ENCODE measurements around the gene ZDHHC1. TPM values are rescaled to one million over a fixed set of nuclear protein-coding genes. Genes with fewer than 3 reads are reported as not detected.

ZDHHC1 gene
- total RNA-seq, 1 donor from 2014 or later: 2.3 TPM

DNA sequence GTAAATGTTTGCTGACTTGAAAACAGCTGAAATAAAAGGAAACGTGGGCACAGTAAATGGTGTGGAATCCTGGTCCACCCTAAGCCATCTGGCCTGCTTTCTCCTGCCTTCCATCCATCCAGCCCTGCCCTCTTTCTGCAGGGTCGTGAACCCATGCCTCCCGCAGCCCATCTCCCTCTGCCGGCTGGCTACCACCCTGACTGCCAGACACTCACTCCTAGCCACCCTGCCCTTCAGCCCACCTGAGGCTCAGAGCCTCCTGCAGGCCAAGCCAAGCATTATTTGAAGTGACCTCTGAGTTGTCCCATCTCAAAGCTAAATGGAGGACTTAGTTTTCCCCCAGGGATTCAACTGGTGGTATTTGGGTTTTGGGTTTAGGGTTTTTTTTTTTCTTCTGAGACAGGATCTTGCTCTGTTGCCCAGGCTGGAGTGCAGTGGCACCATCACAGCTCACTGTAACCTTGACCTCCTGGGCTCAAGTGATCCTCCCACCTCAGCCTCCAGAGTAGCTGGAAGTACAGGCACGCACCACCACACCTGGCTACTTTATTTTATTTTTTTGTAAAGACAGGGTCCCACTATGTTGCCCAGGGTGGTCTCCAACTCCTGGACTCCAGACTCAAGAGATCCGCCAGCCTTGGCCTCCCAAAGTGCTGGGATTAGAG is 8.4 kb downstream of the ZDHHC1 start:
- DNase-seq: no peak

DNA sequence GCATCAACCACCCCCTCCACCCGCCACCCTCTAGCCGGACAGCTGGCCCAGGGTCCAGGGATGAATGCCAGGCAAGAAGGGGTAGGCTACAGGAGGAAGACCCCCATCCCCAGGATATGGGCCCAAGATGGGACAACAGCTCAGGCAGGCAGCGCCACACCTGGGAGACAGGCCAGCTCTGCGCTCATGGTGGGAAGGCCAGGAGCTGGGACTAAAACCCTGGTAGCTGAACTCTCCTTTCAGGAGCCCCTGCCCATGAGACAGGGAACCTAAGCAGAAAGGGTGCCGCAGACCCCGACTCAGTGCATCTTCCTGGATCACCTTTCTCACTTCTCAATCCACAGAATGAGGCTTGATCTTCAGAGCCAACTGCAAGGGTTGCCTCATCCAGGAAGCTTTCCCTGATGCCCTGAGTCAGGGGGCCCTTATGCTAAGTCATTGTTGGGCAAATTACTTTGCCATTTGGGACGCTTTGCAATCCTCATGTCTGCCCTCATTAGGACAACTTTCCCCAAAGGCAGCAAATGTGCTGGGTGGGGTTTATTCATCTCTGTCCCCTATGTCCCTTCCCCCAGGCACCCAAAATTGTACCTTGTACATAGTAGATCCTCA is 9.0 kb downstream of the ZDHHC1 start:
- no peak for DNase-seq

DNA sequence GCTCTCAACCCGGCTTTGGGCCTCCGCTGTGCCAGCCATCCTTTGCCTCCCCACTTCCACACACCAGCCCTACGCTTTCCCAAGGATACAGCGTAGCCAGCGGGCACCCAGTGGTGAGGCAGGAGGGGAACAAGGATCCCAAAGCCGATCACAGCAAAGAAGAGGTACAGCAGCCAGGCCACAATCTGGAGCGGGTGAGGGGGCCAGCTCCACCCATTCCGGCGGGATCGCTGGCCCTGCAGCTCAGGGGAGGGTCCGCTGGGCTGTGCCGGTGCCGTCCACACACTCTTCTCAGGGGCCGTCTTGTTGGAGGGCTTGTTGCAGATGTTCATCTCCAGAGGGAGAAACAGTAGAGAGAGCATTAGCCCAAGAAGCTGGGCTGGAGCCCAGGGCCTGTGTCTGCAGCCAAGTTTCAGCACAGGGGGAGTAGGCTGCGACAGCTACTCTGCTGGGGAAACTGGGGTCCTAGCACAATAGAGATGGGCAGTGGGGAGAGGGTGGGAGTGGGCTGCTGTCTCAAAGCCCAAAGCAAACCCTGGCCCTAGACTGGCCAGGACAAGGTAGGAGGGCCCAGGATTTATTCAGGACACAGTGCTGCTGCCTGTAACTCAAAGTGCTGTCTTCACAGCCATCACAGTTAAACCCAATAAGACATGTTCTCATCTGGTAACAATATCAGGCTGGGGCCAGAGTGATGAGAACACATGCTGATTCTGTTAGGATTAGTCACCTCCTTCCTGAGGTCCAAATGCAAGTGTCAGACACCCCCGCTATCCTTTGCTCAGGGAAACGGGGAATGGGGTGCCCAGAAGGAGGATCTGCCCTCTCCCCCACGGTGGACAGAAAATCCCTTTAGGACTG is 9.9 kb downstream of the ZDHHC1 start:
- no peak for DNase-seq

DNA sequence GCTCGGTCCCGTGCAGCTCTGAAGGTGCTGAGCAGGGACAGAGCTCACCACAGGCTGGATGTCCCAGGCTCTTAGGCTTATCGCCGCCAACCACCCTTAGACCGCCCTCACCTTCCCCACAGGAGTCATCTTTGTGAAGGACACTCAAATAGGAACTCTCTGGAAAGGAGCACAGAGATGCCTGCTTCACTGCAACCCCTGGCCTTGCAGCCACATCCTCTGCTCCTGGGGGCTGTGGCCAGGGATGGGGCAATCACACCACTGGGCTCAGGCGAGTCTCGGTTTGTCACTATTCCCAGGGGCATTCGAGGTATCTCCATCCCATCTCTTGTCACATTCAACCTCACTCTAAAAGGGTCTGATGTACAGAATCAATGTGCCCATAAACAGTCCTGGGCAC is 10.9 kb downstream of the ZDHHC1 start:
- no peak for DNase-seq

DNA sequence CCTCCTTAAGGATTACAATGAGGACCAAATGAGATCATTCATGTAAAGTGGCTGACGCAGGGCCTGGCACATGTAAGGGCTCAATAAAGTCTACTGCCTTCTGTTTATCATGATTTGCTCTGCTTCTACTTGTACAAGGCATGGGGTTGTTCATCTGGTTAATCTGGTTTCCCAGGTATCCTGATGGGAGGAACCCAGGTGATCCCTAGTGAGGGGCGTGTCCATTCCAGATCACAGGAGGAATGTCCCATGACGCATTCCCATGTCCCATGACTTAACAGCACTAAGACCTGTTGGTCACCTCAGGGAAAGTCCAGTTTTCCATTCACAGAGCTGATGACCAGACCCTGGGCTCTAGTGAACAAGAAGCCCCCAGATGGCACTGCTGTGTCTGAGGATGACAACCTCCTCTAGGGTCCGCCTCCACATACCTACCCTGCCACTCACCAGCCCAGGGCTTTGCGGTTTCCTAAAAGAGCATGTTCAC is 11.5 kb downstream of the ZDHHC1 start:
- no peak for DNase-seq

DNA sequence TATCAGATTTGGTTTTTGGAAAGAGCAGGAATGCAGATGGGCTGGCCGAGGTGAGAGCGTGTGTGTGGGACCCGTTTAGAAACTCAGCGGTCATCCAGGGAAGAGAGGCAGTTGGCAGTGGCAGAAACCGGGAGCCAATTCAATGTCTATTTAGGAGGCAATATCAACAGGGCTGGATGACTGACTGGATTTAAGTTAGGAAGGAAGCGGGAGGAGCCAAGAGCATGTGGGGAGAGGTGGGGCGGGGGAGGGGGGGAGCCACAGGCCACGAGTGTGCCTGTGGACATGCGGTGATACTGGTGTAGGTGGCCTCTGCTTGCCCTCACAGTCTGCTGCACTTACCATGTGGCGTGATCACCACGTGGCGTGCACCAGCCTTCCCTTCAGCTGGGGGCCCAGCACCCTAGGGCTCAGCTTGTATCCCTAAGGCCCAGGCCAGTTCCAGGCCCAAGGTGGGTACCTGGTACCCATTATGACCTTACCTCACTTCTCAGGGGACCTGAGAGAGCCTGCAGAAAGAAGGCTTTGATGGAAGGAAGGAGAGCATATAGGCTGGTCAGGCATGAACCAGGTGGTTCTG is 12.2 kb downstream of the ZDHHC1 start:
- DNase-seq: no peak

DNA sequence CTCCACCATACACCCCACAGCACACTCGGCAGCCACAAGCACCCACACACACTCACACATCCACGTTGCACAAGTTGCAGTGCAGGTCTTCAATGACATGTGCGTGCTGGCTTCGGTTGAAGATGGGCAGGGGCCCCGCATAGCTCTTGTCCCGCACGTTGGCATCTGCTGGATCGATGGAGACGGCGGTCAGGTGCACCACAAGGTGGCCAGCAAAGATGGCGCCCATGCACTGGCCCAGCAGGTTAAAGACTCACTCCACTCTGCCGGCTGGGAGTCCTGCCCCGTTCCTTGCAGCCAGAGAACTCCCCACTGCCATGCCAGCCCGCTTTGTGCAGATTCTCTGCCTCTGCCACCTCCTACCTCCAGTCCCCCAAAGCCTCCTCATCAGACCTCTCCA is 15.4 kb downstream of the ZDHHC1 start:
- DNase-seq: no peak

DNA sequence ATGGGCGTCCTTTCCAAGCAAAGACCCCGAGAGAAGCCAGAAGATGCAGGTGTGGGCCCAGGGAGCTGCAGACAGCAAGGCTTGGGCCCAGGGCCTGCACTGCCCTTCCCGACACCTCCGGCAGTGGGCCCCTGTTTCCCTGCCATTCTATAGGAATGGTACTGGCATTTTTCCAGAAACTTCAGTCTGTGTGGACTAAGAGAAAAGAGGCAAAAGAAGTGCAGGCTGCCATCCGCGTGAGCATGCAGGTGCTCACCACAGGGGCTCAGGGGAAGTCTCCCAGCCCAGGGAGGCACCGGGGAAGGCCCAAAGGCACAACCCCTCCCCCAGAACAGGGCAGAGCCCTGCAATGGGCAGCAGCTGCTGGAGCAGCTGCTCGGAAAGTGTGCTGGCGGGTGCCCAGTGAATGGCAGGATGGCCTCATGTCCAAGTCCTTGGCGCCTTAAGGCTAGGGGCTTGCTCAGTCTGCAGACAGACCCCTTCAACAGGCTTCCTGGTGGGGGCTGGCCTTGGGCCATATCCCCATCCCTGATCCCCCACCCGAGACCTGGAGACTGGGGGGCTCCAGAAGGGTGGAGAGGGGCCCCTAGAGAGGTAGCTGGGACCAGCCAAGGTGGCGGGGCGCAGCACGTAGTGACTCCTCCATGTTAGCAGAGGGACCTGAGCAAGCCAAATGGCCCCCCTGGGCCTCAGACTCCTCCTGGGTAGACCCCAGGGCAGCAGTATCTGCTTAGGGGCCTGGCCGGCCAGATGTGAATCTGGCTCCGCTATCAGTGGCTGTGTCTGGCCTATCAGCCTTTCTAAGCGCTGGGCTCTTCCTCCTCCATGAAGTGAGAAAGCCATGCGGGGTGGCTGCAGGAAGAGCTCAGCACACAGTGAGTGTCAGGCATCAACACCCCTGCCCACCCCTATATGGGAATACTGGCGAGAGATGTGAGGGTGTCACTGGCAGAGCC is 16.2 kb downstream of the ZDHHC1 start:
- no peak for DNase-seq

DNA sequence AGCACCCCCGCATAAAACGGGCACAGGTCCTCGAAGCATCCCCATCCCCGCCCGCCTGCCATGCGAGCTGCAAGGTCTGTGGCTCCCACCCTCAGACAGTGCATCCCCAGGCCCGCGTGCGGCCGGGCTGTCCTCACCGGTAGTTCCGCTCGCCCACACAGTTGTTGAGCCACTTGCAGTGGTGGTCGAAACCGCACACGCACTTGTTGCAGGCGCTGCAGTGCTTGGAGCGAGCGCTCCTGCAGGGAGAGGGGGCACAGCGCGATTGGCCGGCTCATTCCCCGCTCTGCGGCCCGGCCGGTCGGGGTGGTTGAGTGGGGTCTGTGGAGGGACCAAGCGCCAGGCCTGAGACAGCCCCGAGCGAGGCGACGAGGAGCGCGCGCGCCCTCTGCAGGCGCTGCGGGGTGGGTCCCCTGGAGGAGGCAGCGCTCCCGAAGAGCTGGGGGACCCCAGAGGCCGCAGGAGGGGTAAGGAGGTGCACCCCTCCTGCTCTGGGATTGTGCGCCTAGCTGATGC is 17.0 kb downstream of the ZDHHC1 start:
- DNase-seq: no peak

DNA sequence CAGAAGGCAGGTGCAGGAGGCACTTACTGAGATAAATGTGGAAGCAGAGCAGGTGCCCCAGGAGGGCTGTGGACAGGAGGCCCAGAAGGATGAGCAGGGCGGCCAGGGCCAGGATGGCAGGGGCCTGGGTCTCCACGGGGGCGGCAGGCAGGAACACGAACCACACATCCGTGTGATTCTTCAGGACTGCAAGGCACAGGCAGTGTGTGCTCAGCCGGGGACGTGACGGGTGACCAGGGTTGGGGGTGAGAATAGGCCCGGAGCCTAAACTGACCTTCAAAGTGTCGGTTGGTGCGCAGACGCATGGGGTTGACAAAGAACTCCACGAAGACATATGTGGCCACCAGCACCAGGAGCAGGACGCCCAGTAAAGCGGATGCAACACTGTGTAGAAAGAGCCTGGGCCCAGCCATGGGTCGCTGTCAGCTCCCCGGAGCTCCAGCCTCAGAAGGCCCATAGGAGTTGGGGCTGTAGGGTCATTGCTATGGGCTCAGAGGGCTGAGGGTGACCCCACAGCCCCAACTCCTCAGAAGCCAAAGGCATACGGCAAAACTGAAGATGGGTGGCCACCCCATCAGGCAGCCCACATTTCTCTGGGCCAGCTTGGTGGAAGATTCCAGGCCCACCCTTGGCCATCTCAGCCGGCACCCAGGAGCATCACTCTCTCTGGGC is 17.6 kb downstream of the ZDHHC1 start:
- DNase-seq: no peak

DNA sequence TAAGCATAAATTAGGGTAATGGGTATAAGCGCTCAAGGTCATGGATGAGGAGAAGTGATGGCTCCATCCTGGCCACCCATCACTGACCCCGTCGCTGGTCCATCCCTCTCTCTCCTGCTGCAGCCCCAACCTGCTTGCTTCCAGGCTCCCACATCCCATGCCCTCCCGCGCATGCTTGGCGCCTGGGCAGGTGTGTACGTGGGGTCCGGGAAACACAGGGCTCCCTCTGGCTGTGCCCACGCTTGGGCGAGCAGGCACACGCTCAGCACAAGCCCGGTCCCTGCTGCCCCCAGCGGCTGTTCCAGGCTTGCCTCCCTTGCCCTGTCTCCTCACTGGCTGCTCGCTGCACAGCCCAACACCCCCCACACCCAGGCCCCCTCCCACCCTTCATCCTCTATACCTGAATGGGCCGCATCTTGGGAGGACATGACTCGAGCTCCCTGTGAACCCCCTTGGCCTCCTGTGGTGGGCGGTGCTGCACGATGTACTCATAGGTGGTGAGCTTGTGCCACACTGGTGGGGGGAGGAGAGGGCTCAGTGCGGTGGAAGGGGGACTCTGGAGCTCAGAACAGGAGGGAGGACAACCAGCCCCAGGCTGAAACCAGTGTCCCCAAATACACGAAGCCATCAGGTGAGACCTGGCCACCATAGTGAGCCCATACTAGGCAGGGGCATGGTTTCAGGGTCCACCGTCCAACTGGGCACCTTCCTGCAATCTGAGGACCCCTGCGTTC is 18.3 kb downstream of the ZDHHC1 start:
- DNase-seq: no peak

DNA sequence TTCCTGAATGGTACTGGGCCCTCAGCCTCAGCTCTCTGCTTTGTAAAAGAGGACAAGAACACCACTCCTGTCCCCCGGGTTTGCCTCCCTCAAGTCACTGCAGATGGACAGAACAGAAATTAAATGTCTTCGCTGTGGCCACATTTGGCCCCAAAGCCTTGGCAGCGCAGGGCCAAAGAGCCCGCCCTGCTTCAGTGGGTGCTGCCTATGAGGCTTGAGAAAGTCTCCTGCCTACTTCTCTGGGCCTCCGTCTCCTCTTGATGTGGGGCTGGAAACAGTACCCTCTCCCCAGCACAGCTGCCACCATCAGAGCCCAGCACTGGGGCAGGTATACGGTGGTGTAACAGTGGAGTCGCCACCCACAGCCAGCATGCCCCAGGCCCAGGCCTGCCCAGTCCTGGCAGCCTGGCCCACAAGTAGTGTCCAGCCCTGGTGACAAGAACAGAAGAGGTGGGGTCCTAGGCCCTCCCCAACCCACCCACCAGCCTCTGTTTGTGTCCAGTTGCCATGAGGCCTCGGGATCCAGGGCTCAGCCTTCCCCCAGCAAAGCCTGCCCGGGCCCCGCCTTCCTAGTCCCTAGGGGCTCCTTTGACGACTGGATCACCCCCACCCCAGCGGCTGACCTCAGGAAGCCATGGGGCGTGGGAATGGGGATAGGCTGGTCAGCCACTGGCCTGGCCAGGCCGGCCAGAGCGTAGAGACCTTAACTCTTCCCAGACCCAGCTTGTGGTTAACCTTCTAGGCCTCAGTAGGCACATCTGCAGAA is 19.1 kb downstream of the ZDHHC1 start:
- no peak for DNase-seq

DNA sequence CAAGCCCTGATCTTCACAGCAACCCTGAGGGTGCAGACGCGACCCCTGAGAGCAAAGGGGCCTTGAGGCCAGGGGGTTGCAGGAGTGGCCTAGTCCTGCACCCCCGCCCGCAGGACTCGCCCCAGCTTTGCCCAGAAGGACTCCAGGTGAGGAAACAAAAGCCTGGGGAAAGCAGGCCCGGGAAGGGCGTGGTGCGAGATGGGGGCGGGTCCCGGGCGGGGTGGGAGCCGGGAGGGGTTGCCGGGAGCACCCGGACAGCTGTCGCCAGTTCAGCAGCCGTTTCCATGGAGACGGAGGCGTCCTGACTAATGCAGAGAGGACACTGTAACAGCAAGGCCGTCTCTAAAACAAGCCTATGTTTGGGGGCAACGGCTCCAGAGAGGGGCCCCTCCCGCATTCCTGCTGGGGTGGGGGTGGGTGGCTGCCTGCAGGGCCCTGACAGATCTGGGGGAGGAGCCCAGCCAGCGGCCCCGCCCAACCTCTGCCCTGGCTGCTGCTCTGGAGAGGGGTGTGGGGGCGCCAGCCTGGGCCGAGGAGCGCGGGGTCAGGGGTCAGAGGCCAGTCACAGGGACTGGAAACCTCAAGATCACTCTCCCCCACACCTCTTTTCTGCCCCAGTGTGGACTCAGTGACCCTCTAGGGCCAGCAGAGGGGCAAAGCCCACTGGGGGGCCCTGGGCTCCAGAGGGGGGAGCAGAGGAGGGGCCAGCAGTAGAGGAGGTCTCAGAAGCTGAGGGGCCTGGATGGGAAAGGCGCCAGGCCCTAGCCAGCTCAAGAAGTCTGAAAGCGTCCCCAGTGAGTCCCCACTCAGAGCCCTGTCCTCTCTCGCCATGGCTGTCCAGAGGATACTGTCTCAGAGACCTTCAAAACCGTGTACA is 19.9 kb downstream of the ZDHHC1 start:
- DNase-seq: no peak

DNA sequence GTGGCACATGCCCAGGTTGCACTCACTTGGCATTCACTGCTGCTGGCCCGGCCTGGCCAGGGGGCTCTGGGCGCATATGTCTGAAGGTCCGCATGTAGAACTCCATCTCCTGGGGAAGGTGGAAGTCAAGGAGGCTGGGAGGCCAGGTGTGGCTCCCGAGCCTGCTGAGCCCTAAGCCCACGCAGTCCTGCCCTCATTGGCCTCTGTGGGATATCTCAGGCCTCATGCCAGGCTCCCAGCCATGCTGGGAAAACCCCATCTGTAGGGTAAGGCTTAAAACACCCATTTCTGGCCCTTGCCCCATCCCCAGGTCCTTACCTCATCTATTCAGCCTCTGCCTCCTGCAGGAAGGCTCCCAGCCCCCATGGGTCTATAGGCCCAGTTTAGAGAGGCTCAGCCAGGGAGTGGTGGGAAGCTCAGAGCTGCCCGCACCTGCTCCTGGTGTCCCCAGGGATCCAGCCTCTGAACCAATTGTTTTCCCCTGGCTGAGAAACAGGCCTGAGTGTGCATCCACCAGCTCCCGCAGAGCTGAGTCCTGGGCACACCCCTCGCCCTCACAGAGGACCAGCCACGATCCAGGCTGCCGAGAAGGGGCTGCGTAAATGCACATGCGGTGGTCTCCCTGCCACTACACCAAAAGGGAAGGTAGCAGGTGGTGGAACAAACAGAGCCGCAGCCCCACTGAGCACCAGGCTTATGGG is 20.7 kb downstream of the ZDHHC1 start:
- no peak for DNase-seq

DNA sequence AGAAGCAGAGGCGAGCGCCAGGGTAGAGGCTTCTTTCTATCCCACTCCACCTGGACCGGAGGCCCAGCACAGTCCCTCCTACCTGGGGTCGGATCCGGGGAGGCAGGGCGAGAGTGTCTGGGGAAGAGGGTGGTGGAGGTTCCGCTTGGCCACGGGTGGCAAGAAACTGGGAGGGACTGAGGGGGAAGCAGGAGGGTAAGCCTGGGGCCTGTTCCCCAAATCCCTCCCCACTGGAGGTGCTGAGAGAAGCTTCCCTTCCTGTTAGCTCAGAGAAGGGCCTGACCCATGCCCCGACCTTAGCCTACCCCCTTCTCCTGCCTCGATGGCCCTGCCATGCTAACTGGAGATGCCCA is 21.2 kb downstream of the ZDHHC1 start:
- no peak for DNase-seq

DNA sequence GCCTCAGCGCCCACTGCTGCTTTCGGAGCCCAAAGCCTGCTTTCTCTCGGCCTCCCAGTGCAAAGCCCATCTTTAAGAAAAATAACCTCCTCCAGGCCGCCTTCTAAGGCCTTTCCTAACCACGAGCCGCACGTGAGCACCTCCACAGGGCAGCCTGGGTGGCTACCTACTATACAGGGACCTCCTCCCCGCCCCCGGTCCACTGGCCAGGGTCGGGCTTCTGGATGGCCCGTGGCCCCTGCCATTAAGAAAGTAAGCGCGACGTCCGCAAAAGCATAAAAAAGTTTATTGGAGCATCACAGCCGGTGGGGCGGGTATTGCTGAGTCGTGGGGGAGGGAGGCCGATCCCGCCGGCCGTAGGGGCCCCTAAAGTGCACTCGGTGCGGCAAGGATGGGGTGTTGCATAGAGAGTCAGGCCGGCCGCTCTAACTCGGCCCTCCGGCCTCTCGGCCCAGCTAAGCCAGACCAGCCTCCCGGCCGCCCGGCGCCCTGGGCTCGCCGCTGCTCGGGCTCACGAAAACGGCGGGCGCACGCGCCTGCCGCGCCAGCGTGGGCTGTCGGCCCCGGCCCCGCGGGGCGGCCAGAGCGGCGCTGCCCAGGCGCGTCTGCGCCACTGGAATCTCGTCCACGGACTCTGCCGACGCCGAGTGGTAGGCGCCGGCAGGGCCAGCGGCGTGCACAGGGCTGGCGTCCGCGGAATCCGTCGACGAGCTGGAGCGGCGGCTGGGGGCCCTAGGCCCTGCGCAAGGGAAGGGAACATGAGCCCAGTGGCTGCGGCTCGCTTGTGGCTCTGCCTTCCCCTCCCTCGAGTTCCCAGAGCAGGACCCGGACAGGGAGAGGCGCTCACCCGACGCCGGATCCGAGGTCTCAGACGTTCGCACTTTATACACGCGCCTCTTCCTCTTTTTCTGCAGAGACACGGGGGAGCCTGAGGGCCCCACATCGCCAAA is 21.8 kb downstream of the ZDHHC1 start:
- DNase-seq: no peak

DNA sequence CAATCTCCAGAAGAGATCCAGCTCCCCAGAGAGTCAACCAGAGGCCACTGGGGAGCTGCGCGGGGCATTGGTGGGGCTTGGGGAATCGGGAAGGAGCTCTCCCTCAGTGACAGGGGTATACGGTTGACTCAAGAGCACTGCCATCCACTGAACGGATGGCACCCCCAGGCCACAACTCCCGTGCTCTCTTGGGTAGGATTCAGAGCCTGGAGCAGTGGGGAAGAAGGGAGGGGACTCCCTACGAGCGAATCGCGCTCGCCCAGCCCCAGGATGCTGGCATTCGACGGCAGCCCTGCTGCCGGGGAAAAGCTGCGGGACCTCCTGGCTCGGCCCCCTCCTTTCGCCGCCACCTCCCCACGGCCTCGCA is 22.5 kb downstream of the ZDHHC1 start:
- no peak for DNase-seq

Measured in occipital lobe (tissue), 2 donors.